Trophoblast cell (in vitro differentiated cells and primary cell): ENCODE results near the gene PANK1.

ENCODE experiments used
- DNase-seq, 2 donors: peaks; one replicate each; pipeline ENCODE4 v3.0.0-alpha.2; 2016
- H2AFZ ChIP-seq: 2 replicates; pipeline ENCODE4 v1.6.1; 2013; ENCODE audit warnings: low read length, moderate library complexity, mild to moderate bottlenecking; ENCODE audit not compliant: insufficient read depth, poor library complexity
- H2AK5ac ChIP-seq: 2 replicates; pipeline ENCODE4 v1.6.1; 2013; ENCODE audit warnings: mild to moderate bottlenecking, low read length
- H2BK120ac ChIP-seq: 2 replicates; pipeline ENCODE4 v1.6.1; 2013; ENCODE audit warnings: low read length, mild to moderate bottlenecking, moderate library complexity; ENCODE audit not compliant: insufficient read depth, poor library complexity
- H2BK12ac ChIP-seq: 2 replicates; pipeline ENCODE4 v1.6.1; 2013; ENCODE audit warnings: mild to moderate bottlenecking, low read length, moderate library complexity
- H2BK5ac ChIP-seq: 2 replicates; pipeline ENCODE4 v1.6.1; 2013; ENCODE audit warnings: low read length, low read depth, moderate library complexity, mild to moderate bottlenecking; ENCODE audit not compliant: poor library complexity
- H3K14ac ChIP-seq: 2 replicates; pipeline ENCODE4 v1.6.1; 2013; ENCODE audit warnings: mild to moderate bottlenecking, low read length
- H3K18ac ChIP-seq: 2 replicates; pipeline ENCODE4 v1.6.1; 2013; ENCODE audit warnings: mild to moderate bottlenecking, low read length
- H3K23ac ChIP-seq: 2 replicates; pipeline ENCODE4 v1.6.1; 2013; ENCODE audit warnings: low read length
- H3K27ac ChIP-seq: 2 replicates; pipeline ENCODE4 v1.5.1; 2013; ENCODE audit warnings: low read depth, mild to moderate bottlenecking, inconsistent platforms, low read length, moderate library complexity
- H3K27me3 ChIP-seq: 2 replicates; pipeline ENCODE4 v1.6.1; 2013; ENCODE audit warnings: inconsistent platforms, mild to moderate bottlenecking, low read length, moderate library complexity; ENCODE audit not compliant: insufficient read depth
- H3K36me3 ChIP-seq, 2 experiments: 1 replicate in 1 of 2; 2 replicates in 1 of 2; pipeline ENCODE4 v1.6.1; 2013; ENCODE audit warnings: low read length in 2 of 2, mild to moderate bottlenecking in 2 of 2, moderate library complexity in 1 of 2; ENCODE audit not compliant: insufficient read depth in 2 of 2, control insufficient read depth in 1 of 2
- H3K4ac ChIP-seq: 2 replicates; pipeline ENCODE4 v1.6.1; 2013; ENCODE audit warnings: low read depth, mild to moderate bottlenecking, low read length, moderate library complexity
- H3K4me1 ChIP-seq, 2 experiments: 1 replicate in 1 of 2; 2 replicates in 1 of 2; pipeline ENCODE4 v1.6.1; 2013; ENCODE audit warnings: low read length in 2 of 2, mild to moderate bottlenecking in 2 of 2, moderate library complexity in 1 of 2; ENCODE audit not compliant: insufficient read depth in 2 of 2, control insufficient read depth in 1 of 2
- H3K4me2 ChIP-seq: 2 replicates; pipeline ENCODE4 v1.6.1; 2013; ENCODE audit warnings: inconsistent platforms, mild to moderate bottlenecking, low read length, moderate library complexity
- H3K4me3 ChIP-seq: 2 replicates; pipeline ENCODE4 v1.5.1; 2013; ENCODE audit warnings: mild to moderate bottlenecking, low read depth, low read length, inconsistent platforms
- H3K79me1 ChIP-seq: one replicate; pipeline ENCODE4 v1.6.1; 2013; ENCODE audit warnings: low read length
- H3K79me2 ChIP-seq: 2 replicates; pipeline ENCODE4 v1.6.1; 2013; ENCODE audit warnings: low read length, mild to moderate bottlenecking; ENCODE audit not compliant: control insufficient read depth, insufficient read depth, poor library complexity
- H3K9ac ChIP-seq: 2 replicates; pipeline ENCODE4 v1.6.1; 2013; ENCODE audit warnings: mild to moderate bottlenecking, low read length
- H3K9me3 ChIP-seq: 2 replicates; pipeline ENCODE4 v1.6.1; 2013; ENCODE audit warnings: low read depth, mild to moderate bottlenecking, control low read depth, inconsistent platforms, low read length; ENCODE audit not compliant: insufficient read depth
- H4K12ac ChIP-seq: 2 replicates; pipeline ENCODE4 v1.6.1; 2013; ENCODE audit warnings: low read depth, mild to moderate bottlenecking, low read length, moderate library complexity
- H4K8ac ChIP-seq: 2 replicates; pipeline ENCODE4 v1.6.1; 2013; ENCODE audit warnings: low read depth, mild to moderate bottlenecking, low read length, moderate library complexity
- H4K91ac ChIP-seq: one replicate; pipeline ENCODE4 v1.6.1; 2013; ENCODE audit warnings: low read depth, mild to moderate bottlenecking, low read length, moderate library complexity
- WGBS: extraction: QIAGEN DNeasy Blood & Tissue Kit; methylation state at CpG from one replicate; pipeline ENCODE4 v1.1.7; 2013; ENCODE audit warnings: missing lambda C conversion rate; ENCODE audit not compliant: insufficient read length, insufficient coverage; ENCODE audit errors: extremely low coverage; 5-methylcytosine and 5-hydroxymethylcytosine counted together

The PANK1 gene

DNA sequence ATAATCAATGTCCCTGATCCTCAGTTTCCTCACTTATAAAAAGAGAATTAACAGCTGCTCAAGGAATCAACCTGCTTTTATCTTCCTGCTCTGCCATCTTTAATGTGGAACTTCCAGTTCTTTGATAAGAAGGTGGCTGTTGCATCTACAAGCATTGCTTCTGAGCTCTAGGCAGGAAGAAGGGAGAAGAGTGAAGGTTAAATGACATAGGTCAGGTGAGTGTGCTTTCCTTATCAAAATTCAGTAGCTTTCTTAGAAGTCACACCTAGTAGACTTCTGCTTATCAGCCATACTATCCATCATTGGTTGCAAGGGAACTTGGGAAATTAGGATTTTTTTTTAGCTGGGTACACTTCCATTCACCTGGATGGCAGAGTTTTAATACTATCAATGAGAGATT is 32.3 kb upstream of the PANK1 start:
- H3K9me3 ChIP-seq, result no peaks in the 10 kb centered on the region
- no peak overlapping the region for H3K4me2 ChIP-seq
- no peak overlapping the region for H2BK120ac ChIP-seq
- H3K4ac ChIP-seq, result no peak overlapping the region
- H3K79me2 ChIP-seq, result no peaks in the 10 kb centered on the region
- no peak overlapping the region for H2BK12ac ChIP-seq
- no peaks in the 10 kb centered on the region for H3K36me3 ChIP-seq
- H3K9ac ChIP-seq, result no peak overlapping the region
- no peaks in the 10 kb centered on the region for H3K27me3 ChIP-seq
- no peak overlapping the region for H2AK5ac ChIP-seq
- no peak overlapping the region for H4K12ac ChIP-seq
- no peak overlapping the region for H4K8ac ChIP-seq
- no peak overlapping the region for H3K4me3 ChIP-seq
- H3K27ac ChIP-seq, result no peak overlapping the region
- no peak for DNase-seq
- H3K4me1 ChIP-seq, result peaks cover 0 to 2% of the 10 kb centered on the region in 2 experiments
- H3K23ac ChIP-seq, result no peak overlapping the region
- H3K14ac ChIP-seq, result no peak overlapping the region
- no peak overlapping the region for H3K18ac ChIP-seq
- no peak overlapping the region for H4K91ac ChIP-seq
- H2AFZ ChIP-seq, result no peak overlapping the region
- no peak overlapping the region for H2BK5ac ChIP-seq
- no peaks in the 10 kb centered on the region for H3K79me1 ChIP-seq

DNA sequence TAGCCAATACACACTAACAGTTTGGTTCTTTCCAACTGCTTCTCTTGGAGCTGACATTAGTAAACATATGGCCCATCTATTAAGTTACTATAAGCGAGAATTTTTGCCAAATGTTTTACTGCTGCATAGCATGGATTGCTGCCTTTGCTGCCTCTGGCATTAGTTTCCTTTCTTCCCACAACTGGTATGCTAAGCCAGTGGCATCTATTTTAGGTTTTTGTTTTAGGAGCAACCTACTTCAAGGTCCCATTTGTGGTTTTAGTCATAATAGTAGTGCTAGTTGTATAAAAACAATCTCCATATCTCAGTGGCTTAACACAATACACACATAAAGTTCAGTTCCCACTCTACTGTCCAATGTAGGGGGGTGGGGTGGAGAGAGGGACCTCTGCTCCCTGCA is 25.9 kb upstream of the PANK1 start:
- Histone ChIP-seq H3K14ac (no peak overlapping the region), H3K9me3 (no peaks in the 10 kb centered on the region), H3K79me2 (no peaks in the 10 kb centered on the region), H3K4me3 (no peak overlapping the region), H3K27me3 (no peaks in the 10 kb centered on the region), H2AFZ (no peak overlapping the region), H4K8ac (no peak overlapping the region), H4K12ac (no peak overlapping the region), H3K23ac (no peak overlapping the region), H3K9ac (no peak overlapping the region), H3K36me3 (no peaks in the 10 kb centered on the region), H2BK120ac (no peak overlapping the region), H3K27ac (no peak overlapping the region), H3K18ac (no peak overlapping the region), H4K91ac (no peak overlapping the region), H3K4ac (no peak overlapping the region), H3K79me1 (no peaks in the 10 kb centered on the region), H2BK5ac (no peak overlapping the region), H2AK5ac (no peak overlapping the region), H3K4me2 (no peak overlapping the region), H3K4me1 (no peaks in the 10 kb centered on the region), H2BK12ac (no peak overlapping the region)
- DNase-seq, result no peak
- no CpG with 5 or more reads among the region's 1 CpG for WGBS

- WGBS, result no CpG with 5 or more reads among the region's 1 CpG
- Histone ChIP-seq H3K27ac (no peak overlapping the region), H3K14ac (no peak overlapping the region), H3K79me2 (no peaks in the 10 kb centered on the region), H3K4me1 (no peaks in the 10 kb centered on the region), H3K18ac (no peak overlapping the region), H2BK120ac (no peak overlapping the region), H3K4me3 (no peak overlapping the region), H2AFZ (no peak overlapping the region), H3K23ac (no peak overlapping the region), H2BK5ac (no peak overlapping the region), H4K91ac (no peak overlapping the region), H4K8ac (no peak overlapping the region), H3K36me3 (no peaks in the 10 kb centered on the region), H2BK12ac (no peak overlapping the region), H3K4ac (no peak overlapping the region), H3K4me2 (no peak overlapping the region), H2AK5ac (no peak overlapping the region), H4K12ac (no peak overlapping the region), H3K9me3 (no peaks in the 10 kb centered on the region), H3K9ac (no peak overlapping the region), H3K27me3 (no peaks in the 10 kb centered on the region), H3K79me1 (no peaks in the 10 kb centered on the region)
- no peak for DNase-seq
Measured at GRCh38 chr10:89669985-89670384, 24.9 kb upstream of the PANK1 start.

DNA sequence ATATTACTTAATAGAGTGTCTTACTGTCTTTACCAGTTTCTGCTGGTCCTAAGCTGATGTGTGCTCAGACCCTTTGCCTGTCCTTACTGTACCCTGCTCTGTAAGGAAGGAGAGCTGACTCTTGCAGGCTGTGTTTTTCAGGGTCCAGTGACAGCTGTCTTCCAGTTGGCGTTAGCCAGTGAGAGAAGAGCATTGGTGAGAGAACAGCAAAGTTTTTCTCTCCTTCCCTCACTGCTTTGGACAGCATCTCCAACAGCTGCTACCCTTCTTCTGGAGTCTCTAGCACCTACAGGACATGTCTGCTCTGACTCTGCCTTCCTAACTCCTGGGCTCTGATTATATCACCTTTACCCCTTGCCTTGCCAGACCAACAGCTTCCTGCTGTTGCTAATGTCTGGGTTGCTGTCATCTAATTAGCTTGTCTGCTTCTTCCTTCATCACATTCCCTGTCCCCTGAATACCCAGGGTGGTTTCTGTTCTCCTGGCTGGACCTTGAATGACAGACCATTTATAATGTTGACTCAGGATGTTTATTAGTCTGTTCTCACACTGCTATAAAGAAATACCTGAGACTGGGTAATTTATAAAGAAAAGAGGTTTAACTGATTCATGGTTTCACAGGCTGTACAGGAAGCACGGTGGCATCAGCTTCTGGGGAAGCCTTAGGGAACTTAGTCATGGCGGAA is 23.5 kb upstream of the PANK1 start:
- no peak overlapping the region for H4K91ac ChIP-seq

More for the DNA sequence above, 23.5 kb upstream of the PANK1 start:
- H3K9ac ChIP-seq, result no peak overlapping the region
- no peak for DNase-seq
- H2AFZ ChIP-seq, result no peak overlapping the region
- no peak overlapping the region for H3K4ac ChIP-seq
- H3K14ac ChIP-seq, result no peak overlapping the region
- no peak overlapping the region for H3K23ac ChIP-seq
- no peak overlapping the region for H2BK120ac ChIP-seq
- H2BK5ac ChIP-seq, result no peak overlapping the region
- no peak overlapping the region for H3K27ac ChIP-seq
- H2BK12ac ChIP-seq, result no peak overlapping the region
- H2AK5ac ChIP-seq, result no peak overlapping the region
- H3K36me3 ChIP-seq, result no peaks in the 10 kb centered on the region
- no peaks in the 10 kb centered on the region for H3K9me3 ChIP-seq
- WGBS, result no CpG with 5 or more reads among the region's 3 CpGs
- H3K18ac ChIP-seq, result no peak overlapping the region
- H3K4me2 ChIP-seq, result no peak overlapping the region
- H3K79me2 ChIP-seq, result no peaks in the 10 kb centered on the region
- no peaks in the 10 kb centered on the region for H3K79me1 ChIP-seq
- no peak overlapping the region for H4K8ac ChIP-seq
- H4K12ac ChIP-seq, result no peak overlapping the region
- no peaks in the 10 kb centered on the region for H3K4me1 ChIP-seq
- H3K4me3 ChIP-seq, result no peak overlapping the region
- H3K27me3 ChIP-seq, result no peaks in the 10 kb centered on the region
